Measurements from ENCODE around the gene C9orf78. TPM values are rescaled to one million over a fixed set of nuclear protein-coding genes. Genes with fewer than 3 reads are reported as not detected.
A peak's percentile ranks its signal among the peaks of the same experiment; 100 is the strongest.

Gene C9orf78
- total and polyA plus RNA-seq, 9 of the 15 experiments (the other 6 are each of a cell fraction or from before 2014, with no cell fraction given), result 94.6 to 266 (median 202) TPM

DNA sequence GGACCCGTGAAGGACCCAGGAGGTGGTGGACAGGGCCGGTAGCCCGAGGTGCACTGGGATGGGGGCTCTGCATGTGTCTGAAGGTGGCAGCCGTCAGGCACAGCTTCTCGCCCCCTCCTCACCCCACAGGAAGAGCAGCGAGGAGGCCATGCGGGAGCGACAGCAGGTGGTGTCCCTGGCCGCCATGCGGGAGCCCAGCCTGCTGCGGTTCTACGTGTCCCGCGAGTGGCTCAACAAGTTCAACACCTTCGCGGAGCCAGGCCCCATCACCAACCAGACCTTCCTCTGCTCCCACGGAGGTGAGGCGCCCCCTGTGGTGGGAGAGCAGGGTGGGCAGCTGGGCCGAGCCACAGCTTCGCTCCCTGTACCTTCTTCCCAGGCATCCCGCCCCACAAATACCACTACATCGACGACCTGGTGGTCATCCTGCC is 40.1 kb upstream of the C9orf78 start (continued):
- no peak for TF ChIP-seq PPARD (CRISPR knock-in tag; IDR thresholded peaks at IDR 0.05)
- peak; percentile 70 for TF ChIP-seq POLR2G (IDR thresholded peaks at IDR 0.05; ENCODE audit: low read depth, low read length)
- TF ChIP-seq ZNF778 (CRISPR knock-in tag; IDR thresholded peaks at IDR 0.05), result no peak
- TF ChIP-seq, protein P1, sequence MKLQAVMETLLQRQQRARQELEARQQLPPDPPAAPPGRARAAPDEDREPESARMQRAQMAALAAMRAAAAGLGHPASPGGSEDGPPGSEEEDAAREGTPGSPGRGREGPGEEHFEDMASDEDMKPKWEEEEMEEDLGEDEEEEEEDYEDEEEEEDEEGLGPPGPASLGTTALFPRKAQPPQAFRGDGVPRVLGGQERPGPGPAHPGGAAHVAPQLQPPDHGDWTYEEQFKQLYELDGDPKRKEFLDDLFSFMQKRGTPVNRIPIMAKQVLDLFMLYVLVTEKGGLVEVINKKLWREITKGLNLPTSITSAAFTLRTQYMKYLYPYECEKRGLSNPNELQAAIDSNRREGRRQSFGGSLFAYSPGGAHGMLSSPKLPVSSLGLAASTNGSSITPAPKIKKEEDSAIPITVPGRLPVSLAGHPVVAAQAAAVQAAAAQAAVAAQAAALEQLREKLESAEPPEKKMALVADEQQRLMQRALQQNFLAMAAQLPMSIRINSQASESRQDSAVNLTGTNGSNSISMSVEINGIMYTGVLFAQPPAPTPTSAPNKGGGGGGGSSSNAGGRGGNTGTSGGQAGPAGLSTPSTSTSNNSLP (IDR thresholded peaks at IDR 0.05; ENCODE audit: borderline replicate concordance, low read depth, low read length), result no peak
- no peak for TF ChIP-seq HNRNPL (IDR thresholded peaks at IDR 0.05; ENCODE audit: low read depth, low read length)
- TF ChIP-seq ZNF274 (IDR thresholded peaks at IDR 0.05; ENCODE audit: borderline replicate concordance, low read depth, low read length), result no peak
- TF ChIP-seq TEAD4 (IDR thresholded peaks at IDR 0.05; ENCODE audit: low read length), result no peak
- TF ChIP-seq TEAD4 (CRISPR knock-in tag; IDR thresholded peaks at IDR 0.05; ENCODE audit: borderline replicate concordance), result no peak
- TF ChIP-seq, protein P2, sequence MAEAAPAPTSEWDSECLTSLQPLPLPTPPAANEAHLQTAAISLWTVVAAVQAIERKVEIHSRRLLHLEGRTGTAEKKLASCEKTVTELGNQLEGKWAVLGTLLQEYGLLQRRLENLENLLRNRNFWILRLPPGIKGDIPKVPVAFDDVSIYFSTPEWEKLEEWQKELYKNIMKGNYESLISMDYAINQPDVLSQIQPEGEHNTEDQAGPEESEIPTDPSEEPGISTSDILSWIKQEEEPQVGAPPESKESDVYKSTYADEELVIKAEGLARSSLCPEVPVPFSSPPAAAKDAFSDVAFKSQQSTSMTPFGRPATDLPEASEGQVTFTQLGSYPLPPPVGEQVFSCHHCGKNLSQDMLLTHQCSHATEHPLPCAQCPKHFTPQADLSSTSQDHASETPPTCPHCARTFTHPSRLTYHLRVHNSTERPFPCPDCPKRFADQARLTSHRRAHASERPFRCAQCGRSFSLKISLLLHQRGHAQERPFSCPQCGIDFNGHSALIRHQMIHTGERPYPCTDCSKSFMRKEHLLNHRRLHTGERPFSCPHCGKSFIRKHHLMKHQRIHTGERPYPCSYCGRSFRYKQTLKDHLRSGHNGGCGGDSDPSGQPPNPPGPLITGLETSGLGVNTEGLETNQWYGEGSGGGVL (CRISPR knock-in tag; IDR thresholded peaks at IDR 0.05), result no peak
- peak; percentile 27 for TF ChIP-seq FIP1L1 (IDR thresholded peaks at IDR 0.05; ENCODE audit: low read depth, low read length, poor library complexity, severe bottlenecking)
- TF ChIP-seq, protein P3, sequence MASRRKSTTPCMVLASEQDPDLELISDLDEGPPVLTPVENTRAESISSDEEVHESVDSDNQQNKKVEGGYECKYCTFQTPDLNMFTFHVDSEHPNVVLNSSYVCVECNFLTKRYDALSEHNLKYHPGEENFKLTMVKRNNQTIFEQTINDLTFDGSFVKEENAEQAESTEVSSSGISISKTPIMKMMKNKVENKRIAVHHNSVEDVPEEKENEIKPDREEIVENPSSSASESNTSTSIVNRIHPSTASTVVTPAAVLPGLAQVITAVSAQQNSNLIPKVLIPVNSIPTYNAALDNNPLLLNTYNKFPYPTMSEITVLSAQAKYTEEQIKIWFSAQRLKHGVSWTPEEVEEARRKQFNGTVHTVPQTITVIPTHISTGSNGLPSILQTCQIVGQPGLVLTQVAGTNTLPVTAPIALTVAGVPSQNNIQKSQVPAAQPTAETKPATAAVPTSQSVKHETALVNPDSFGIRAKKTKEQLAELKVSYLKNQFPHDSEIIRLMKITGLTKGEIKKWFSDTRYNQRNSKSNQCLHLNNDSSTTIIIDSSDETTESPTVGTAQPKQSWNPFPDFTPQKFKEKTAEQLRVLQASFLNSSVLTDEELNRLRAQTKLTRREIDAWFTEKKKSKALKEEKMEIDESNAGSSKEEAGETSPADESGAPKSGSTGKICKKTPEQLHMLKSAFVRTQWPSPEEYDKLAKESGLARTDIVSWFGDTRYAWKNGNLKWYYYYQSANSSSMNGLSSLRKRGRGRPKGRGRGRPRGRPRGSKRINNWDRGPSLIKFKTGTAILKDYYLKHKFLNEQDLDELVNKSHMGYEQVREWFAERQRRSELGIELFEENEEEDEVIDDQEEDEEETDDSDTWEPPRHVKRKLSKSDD (conservative IDR thresholded peaks at IDR 0.05; ENCODE audit: low read length), result no peak
- TF ChIP-seq RBM22 (IDR thresholded peaks at IDR 0.05; ENCODE audit: low read depth, low read length, poor library complexity, severe bottlenecking), result no peak
- TF ChIP-seq SAFB2 (IDR thresholded peaks at IDR 0.05; ENCODE audit: borderline replicate concordance, low read depth, low read length, severe bottlenecking), result no peak
- TF ChIP-seq ZNF224 (CRISPR knock-in tag; IDR thresholded peaks at IDR 0.05), result no peak
- no peak for TF ChIP-seq ZNF830 (CRISPR knock-in tag; IDR thresholded peaks at IDR 0.05)
- TF ChIP-seq, protein P4, sequence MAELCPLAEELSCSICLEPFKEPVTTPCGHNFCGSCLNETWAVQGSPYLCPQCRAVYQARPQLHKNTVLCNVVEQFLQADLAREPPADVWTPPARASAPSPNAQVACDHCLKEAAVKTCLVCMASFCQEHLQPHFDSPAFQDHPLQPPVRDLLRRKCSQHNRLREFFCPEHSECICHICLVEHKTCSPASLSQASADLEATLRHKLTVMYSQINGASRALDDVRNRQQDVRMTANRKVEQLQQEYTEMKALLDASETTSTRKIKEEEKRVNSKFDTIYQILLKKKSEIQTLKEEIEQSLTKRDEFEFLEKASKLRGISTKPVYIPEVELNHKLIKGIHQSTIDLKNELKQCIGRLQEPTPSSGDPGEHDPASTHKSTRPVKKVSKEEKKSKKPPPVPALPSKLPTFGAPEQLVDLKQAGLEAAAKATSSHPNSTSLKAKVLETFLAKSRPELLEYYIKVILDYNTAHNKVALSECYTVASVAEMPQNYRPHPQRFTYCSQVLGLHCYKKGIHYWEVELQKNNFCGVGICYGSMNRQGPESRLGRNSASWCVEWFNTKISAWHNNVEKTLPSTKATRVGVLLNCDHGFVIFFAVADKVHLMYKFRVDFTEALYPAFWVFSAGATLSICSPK (IDR thresholded peaks at IDR 0.05; ENCODE audit: borderline replicate concordance), result no peak
- TF ChIP-seq ETV5 (CRISPR knock-in tag; IDR thresholded peaks at IDR 0.05; ENCODE audit: low read depth), result no peak
- TF ChIP-seq POLR3G (IDR thresholded peaks at IDR 0.05; ENCODE audit: extremely low read depth, insufficient read length, insufficient replicate concordance), result no peak
- TF ChIP-seq RAD21 (CRISPR knock-in tag; conservative IDR thresholded peaks at IDR 0.05 in 1 of 2, IDR thresholded peaks at IDR 0.05 in 1 of 2), result peak in 1 of 2 experiments; percentile 39; a peak in 2 of 4 replicates
- no peak for TF ChIP-seq HNRNPH1 (optimal IDR thresholded peaks at IDR 0.05; ENCODE audit: low read depth, low read length)
- no peak for TF ChIP-seq FOSL1 (tag; conservative IDR thresholded peaks at IDR 0.05)
